ENCODE data around the gene REC8. TPM values are rescaled to one million over a fixed set of nuclear protein-coding genes. Genes with fewer than 3 reads are reported as not detected.

Gene REC8
- total RNA-seq, 1 donor from 2014 or later, result 34.6 TPM

GRCh38 chr14:24206260-24207103 is 34.6 kb downstream of the REC8 start:
- Histone ChIP-seq H4K20me1 (ENCODE audit: low read depth) (no peaks in the 10 kb centered on the region), H3K27ac (no peak overlapping the region), H3K4me1 (no peaks in the 10 kb centered on the region), H2AFZ (replicated peaks) (no peak overlapping the region), H3K9me3 (ENCODE audit: low read depth) (no peaks in the 10 kb centered on the region), H3K36me3 (peaks cover 5% of the 10 kb centered on the region), H3K27me3 (no peaks in the 10 kb centered on the region), H3K4me3 (no peak overlapping the region), H3K4me2 (no peak overlapping the region), H3F3A (ENCODE audit: low read depth) (no peaks in the 10 kb centered on the region), H3K9ac (no peak overlapping the region), H3K79me2 (ENCODE audit: low read depth) (peaks cover 4% of the 10 kb centered on the region)
- peaks cover 38% of the 10 kb centered on the region for H3K36me3 Mint-ChIP-seq
- no peaks in the 10 kb centered on the region for H3K9me3 Mint-ChIP-seq
- H3K4me3 Mint-ChIP-seq, result no peak overlapping the region
- TF ChIP-seq EZH2 (IDR thresholded peaks at IDR 0.05) (no peak), EZH2phosphoT487 (IDR thresholded peaks at IDR 0.05) (no peak), CTCF (IDR thresholded peaks at IDR 0.05) (no peak)
- H3K27ac Mint-ChIP-seq, result no peak overlapping the region
- peaks cover 4% of the 10 kb centered on the region for H3K4me1 Mint-ChIP-seq
- no peak for DNase-seq (ENCODE audit: low spot score)
- H3K27me3 Mint-ChIP-seq (ENCODE audit: insufficient read depth, low read depth), result peaks cover 2% of the 10 kb centered on the region

GRCh38 chr14:24207104-24207551 is 35.2 kb downstream of the REC8 start:
- TF ChIP-seq EZH2phosphoT487 (IDR thresholded peaks at IDR 0.05), result no peak
- no peak for TF ChIP-seq CTCF (IDR thresholded peaks at IDR 0.05)
- TF ChIP-seq EZH2 (IDR thresholded peaks at IDR 0.05), result no peak
- no peak for DNase-seq (ENCODE audit: low spot score)
- Histone ChIP-seq H3F3A (ENCODE audit: low read depth) (no peaks in the 10 kb centered on the region), H4K20me1 (ENCODE audit: low read depth) (no peaks in the 10 kb centered on the region), H3K4me3 (no peak overlapping the region), H3K9ac (no peak overlapping the region), H3K79me2 (ENCODE audit: low read depth) (peaks cover 11% of the 10 kb centered on the region), H3K36me3 (peaks cover 4% of the 10 kb centered on the region), H2AFZ (replicated peaks) (no peak overlapping the region), H3K9me3 (ENCODE audit: low read depth) (no peaks in the 10 kb centered on the region), H3K27me3 (no peaks in the 10 kb centered on the region), H3K4me1 (no peaks in the 10 kb centered on the region), H3K4me2 (no peak overlapping the region), H3K27ac (no peak overlapping the region)
- peaks cover 3% of the 10 kb centered on the region for H3K27me3 Mint-ChIP-seq (ENCODE audit: insufficient read depth, low read depth)
- no peak overlapping the region for H3K27ac Mint-ChIP-seq
- peaks cover 37% of the 10 kb centered on the region for H3K36me3 Mint-ChIP-seq
- peaks cover 4% of the 10 kb centered on the region for H3K4me1 Mint-ChIP-seq
- no peak overlapping the region for H3K4me3 Mint-ChIP-seq
- no peaks in the 10 kb centered on the region for H3K9me3 Mint-ChIP-seq

- Mint-ChIP-seq H3K27me3 (ENCODE audit: insufficient read depth, low read depth) (peaks cover 4% of the 10 kb centered on the region), H3K27ac (no peak overlapping the region), H3K4me1 (peaks cover 4% of the 10 kb centered on the region), H3K4me3 (no peak overlapping the region), H3K36me3 (peaks cover 34% of the 10 kb centered on the region), H3K9me3 (no peaks in the 10 kb centered on the region)
- H3K9ac ChIP-seq, result no peak overlapping the region
- no peak overlapping the region for H2AFZ ChIP-seq (replicated peaks)
- no peak for DNase-seq (ENCODE audit: low spot score)
- no peak overlapping the region for H3K4me3 ChIP-seq
- no peak overlapping the region for H3K4me2 ChIP-seq
- no peaks in the 10 kb centered on the region for H3K36me3 ChIP-seq
- no peaks in the 10 kb centered on the region for H3K9me3 ChIP-seq (ENCODE audit: low read depth)
- H3F3A ChIP-seq (ENCODE audit: low read depth), result peaks cover 5% of the 10 kb centered on the region
- H3K79me2 ChIP-seq (ENCODE audit: low read depth), result peaks cover 16% of the 10 kb centered on the region
- no peak for TF ChIP-seq CTCF (IDR thresholded peaks at IDR 0.05)
- no peak for TF ChIP-seq EZH2phosphoT487 (IDR thresholded peaks at IDR 0.05)
- no peak for TF ChIP-seq EZH2 (IDR thresholded peaks at IDR 0.05)
- H4K20me1 ChIP-seq (ENCODE audit: low read depth), result no peaks in the 10 kb centered on the region
- H3K27ac ChIP-seq, result no peak overlapping the region
- H3K27me3 ChIP-seq, result no peaks in the 10 kb centered on the region
- H3K4me1 ChIP-seq, result no peaks in the 10 kb centered on the region
These were observed 35.7 kb downstream of the REC8 start for GRCh38 chr14:24207625-24208024.

Data from neural progenitor cell (in vitro differentiated cells).